ENCODE measurements around the gene AP1S1. TPM values are rescaled to one million over a fixed set of nuclear protein-coding genes. Genes with fewer than 3 reads are reported as not detected.

Gene AP1S1
- total and polyA plus RNA-seq, 9 of the 15 experiments (the other 6 are each of a cell fraction or from before 2014, with no cell fraction given), result 4.4 to 149 (median 89.4) TPM

GRCh38 chr7:101140339-101140699 lies 14.0 kb upstream of the AP1S1 start:
- Histone ChIP-seq H4K20me1 (replicated peaks; ENCODE audit: control insufficient read depth, insufficient read depth, low read length) (no peaks in the 10 kb centered on the region), H2AFZ (ENCODE audit: low read depth, low read length) (peak overlapping the region; percentile 70), H3K4me1 (replicated peaks in 1 of 2; ENCODE audit: control insufficient read depth in 2 of 2, insufficient read depth in 2 of 2, low read length in 2 of 2) (peaks cover 19 to 28% of the 10 kb centered on the region in 2 experiments), H3K4me2 (ENCODE audit: insufficient read depth, low read length) (no peak overlapping the region), H3K9ac (ENCODE audit: insufficient read depth in 1 of 2, low read depth in 2 of 2, low read length in 2 of 2) (no peak overlapping the region), H3K4me3 (no peak overlapping the region), H3K79me2 (ENCODE audit: control insufficient read depth, insufficient read depth, low read length) (no peaks in the 10 kb centered on the region), H3K9me3 (replicated peaks; ENCODE audit: control insufficient read depth, insufficient read depth, low read depth, low read length) (no peaks in the 10 kb centered on the region), H3K27me3 (ENCODE audit: control insufficient read depth in 2 of 2, insufficient read depth in 2 of 2, low read length in 2 of 2) (no peaks in the 10 kb centered on the region), H3K36me3 (ENCODE audit: control insufficient read depth, insufficient read depth, low read length) (no peaks in the 10 kb centered on the region), H3K9me1 (ENCODE audit: control insufficient read depth, insufficient read depth, low read length) (no peaks in the 10 kb centered on the region), H3K27ac (ENCODE audit: extremely low read depth, low read depth, low read length) (peak overlapping the region; percentile 48; the same call in 1 of the 3 replicates)
- ATAC-seq (no peak), FAIRE-seq (peak; percentile 6), DNase-seq (ENCODE audit: extremely low read depth in 1 of 4, low spot score in 3 of 4) (peak in 1 of 4 experiments; percentile 5)
- 22% methylated on average over 3 of the region's 3 CpGs for WGBS (ENCODE audit: insufficient coverage, low coverage, missing lambda C conversion rate)
- intact Hi-C loops (cut with micrococcal nuclease) (no loop called here), in situ Hi-C loops (cut with MboI) (no loop called here)
- POLR2A ChIA-PET, result interaction anchor here (1.2 kb wide), 1 partner anchor 139 kb away, joined by 3 read pairs; no protein-coding TSS in a partner anchor
- no TSS peak for BruUV-seq (replicated peaks)
- CTCF ChIA-PET (ENCODE audit: low intra/inter-chr PET ratio), result no interaction called here
- TF ChIP-seq POLR2A (conservative IDR thresholded peaks at IDR 0.05), result no peak
- TF ChIP-seq SUPT5H (IDR thresholded peaks at IDR 0.05), result no peak
- TF ChIP-seq, protein P1, sequence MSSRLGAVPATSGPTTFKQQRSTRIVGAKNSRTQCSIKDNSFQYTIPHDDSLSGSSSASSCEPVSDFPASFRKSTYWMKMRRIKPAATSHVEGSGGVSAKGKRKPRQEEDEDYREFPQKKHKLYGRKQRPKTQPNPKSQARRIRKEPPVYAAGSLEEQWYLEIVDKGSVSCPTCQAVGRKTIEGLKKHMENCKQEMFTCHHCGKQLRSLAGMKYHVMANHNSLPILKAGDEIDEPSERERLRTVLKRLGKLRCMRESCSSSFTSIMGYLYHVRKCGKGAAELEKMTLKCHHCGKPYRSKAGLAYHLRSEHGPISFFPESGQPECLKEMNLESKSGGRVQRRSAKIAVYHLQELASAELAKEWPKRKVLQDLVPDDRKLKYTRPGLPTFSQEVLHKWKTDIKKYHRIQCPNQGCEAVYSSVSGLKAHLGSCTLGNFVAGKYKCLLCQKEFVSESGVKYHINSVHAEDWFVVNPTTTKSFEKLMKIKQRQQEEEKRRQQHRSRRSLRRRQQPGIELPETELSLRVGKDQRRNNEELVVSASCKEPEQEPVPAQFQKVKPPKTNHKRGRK (tag; IDR thresholded peaks at IDR 0.05), result peak; percentile 93
- TF ChIP-seq FOSL1 (tag; conservative IDR thresholded peaks at IDR 0.05), result 0 out of 2 replicates have a peak, but pooled peaks have one; percentile 23
